Measurements from ENCODE around the gene CLDN6. TPM values are rescaled to one million over a fixed set of nuclear protein-coding genes. Genes with fewer than 3 reads are reported as not detected.

The CLDN6 gene
- total RNA-seq, 1 experiment from 2014 or later, result 0.49 TPM

- Histone ChIP-seq H4K20me1 (ENCODE audit: insufficient read depth) (no peaks in the 10 kb centered on the region), H3K9me3 (ENCODE audit: control insufficient read depth in 1 of 2, insufficient read depth in 1 of 2, low read depth in 1 of 2, low read length in 2 of 2) (no peaks in the 10 kb centered on the region), H3K27ac (ENCODE audit: low read depth, low read length) (no peak overlapping the region), H3K36me3 (ENCODE audit: control insufficient read depth in 1 of 2, insufficient read depth in 2 of 2, low read length in 2 of 2) (no peaks in the 10 kb centered on the region), H3K27me3 (ENCODE audit: insufficient read depth, low read length) (no peaks in the 10 kb centered on the region), H2AFZ (ENCODE audit: low read depth, low read length, poor library complexity, severe bottlenecking) (no peak overlapping the region), H3K9me2 (ENCODE audit: insufficient read depth) (no peaks in the 10 kb centered on the region), H3K4me2 (ENCODE audit: low read length) (no peak overlapping the region), H3K4me3 (replicated peaks in 1 of 2; ENCODE audit: low read depth in 1 of 2, low read length in 2 of 2) (no peak overlapping the region), H3K9ac (ENCODE audit: low read length) (no peak overlapping the region), H3K4me1 (ENCODE audit: control insufficient read depth in 1 of 2, insufficient read depth in 2 of 2, low read length in 2 of 2) (peaks cover 0 to 27% of the 10 kb centered on the region in 2 experiments; a peak in 1 of 4 replicates), H3K79me2 (ENCODE audit: insufficient read depth, low read length) (no peaks in the 10 kb centered on the region)
- intact Hi-C loops (cut with micrococcal nuclease), result loop anchor here (10.0 kb wide), 1 partner anchor 125 kb away; no protein-coding TSS in a partner anchor
- BruUV-seq (replicated peaks), result no TSS peak
- TF ChIP-seq CEBPB (IDR thresholded peaks at IDR 0.05; ENCODE audit: low read depth) (no peak), MAX (IDR thresholded peaks at IDR 0.05) (no peak), SRF (IDR thresholded peaks at IDR 0.05; ENCODE audit: low read depth) (no peak), FOSL1 (IDR thresholded peaks at IDR 0.05; ENCODE audit: low read depth) (no peak), JUND (IDR thresholded peaks at IDR 0.05) (no peak), POLR2AphosphoS5 (IDR thresholded peaks at IDR 0.05; ENCODE audit: low read depth, low read length) (no peak), EZH2 (IDR thresholded peaks at IDR 0.05) (no peak), CBX3 (IDR thresholded peaks at IDR 0.05; ENCODE audit: low read depth) (no peak), EZH2phosphoT487 (IDR thresholded peaks at IDR 0.05; ENCODE audit: borderline replicate concordance) (no peak), POLR2A (IDR thresholded peaks at IDR 0.05; ENCODE audit: borderline replicate concordance, extremely low read depth, insufficient read depth, insufficient read length) (no peak), ZNF274 (IDR thresholded peaks at IDR 0.05; ENCODE audit: low read depth, low read length) (no peak), ATF3 (IDR thresholded peaks at IDR 0.05) (no peak), SP1 (IDR thresholded peaks at IDR 0.05; ENCODE audit: low read depth) (no peak), CTCF (IDR thresholded peaks at IDR 0.05 in 2 of 3, conservative IDR thresholded peaks at IDR 0.05 in 1 of 3; ENCODE audit: borderline replicate concordance in 1 of 3, insufficient read depth in 1 of 3, low read depth in 2 of 3, low read length in 2 of 3) (no peak), ZBTB33 (IDR thresholded peaks at IDR 0.05; ENCODE audit: extremely low read depth, insufficient replicate concordance, low read length) (no peak), YY1 (IDR thresholded peaks at IDR 0.05; ENCODE audit: extremely low read depth, insufficient replicate concordance, low read depth, low read length) (no peak)
- no peak for DNase-seq (ENCODE audit: low read depth, low spot score)
- ChIA-PET RAD21 (ENCODE audit: low non-redundant PET in 1 of 2, low total read pairs in 2 of 2, uncharacterized antibody in 2 of 2, unreplicated experiment in 2 of 2) (no interaction called here), CTCF (interaction anchor here (4.3 kb wide), 1 partner anchor 9 kb away, joined by 16 read pairs; no protein-coding TSS in a partner anchor), POLR2A (interaction anchor here (1.3 kb wide), 1 partner anchor 10 kb away, joined by 3 read pairs; no protein-coding TSS in a partner anchor)
- no peak for ATAC-seq
Observed at GRCh38 chr16:3049921-3050481, 32.0 kb upstream of the CLDN6 start.

Data from HCT116 (cell line).